ENCODE data around the gene PNRC1.
"Not testable (repeated sequence)": the region's sequence is repeated elsewhere in the genome, so short reads cannot be mapped to it uniquely, and the experiment has no call there.

Gene PNRC1

DNA sequence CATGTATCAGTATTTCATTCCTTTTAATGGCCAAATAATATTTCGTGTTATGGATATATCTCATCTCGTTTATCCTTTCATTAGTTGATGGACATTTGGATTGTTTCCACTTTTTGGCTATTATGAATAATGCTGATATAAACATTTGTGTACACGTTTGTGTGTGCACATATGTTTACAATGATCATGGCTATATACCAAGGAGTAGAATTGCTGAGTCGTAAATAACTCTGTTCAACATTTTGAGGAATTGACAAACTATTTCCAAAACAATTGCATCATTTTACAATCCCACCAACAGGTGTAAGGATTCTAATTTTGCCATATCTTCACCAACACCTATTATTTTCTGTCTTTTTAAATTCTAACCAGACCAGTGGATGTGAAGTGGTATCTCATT, 26.3 kb upstream of the PNRC1 start:
- DNase-seq (ENCODE audit: low read depth): no peak
- no peak overlapping the region for H3K4me3 ChIP-seq (ENCODE audit: low read depth, low read length)

DNA sequence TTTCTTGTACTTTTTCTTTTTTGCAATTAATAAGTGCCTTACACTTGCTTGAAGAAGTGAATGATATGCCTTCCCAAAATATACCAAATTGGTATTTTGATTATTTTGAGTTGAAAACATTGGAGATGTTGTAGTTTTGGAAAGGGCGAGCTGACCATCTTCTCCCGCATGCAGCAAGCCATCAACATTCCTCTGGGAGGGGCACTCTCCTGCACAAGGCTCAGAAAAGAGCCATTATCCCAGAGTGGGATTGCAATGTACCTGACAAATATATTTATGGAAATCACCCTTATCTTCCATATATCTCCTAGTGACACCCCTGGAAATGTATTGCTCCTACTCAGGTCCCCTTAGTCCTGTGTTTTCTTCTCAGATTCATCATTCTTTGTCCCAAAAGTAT, 22.8 kb upstream of the PNRC1 start:
- DNase-seq (ENCODE audit: low read depth): no peak
- no peak overlapping the region for H3K4me3 ChIP-seq (ENCODE audit: low read depth, low read length)

- no peak overlapping the region for H3K4me3 ChIP-seq (ENCODE audit: low read depth, low read length)
- no peak for DNase-seq (ENCODE audit: low read depth)
Measured at GRCh38 chr6:89058627-89059026, 21.9 kb upstream of the PNRC1 start.

- no peak for DNase-seq (ENCODE audit: low read depth)
Measured at GRCh38 chr6:89059227-89059626, 21.3 kb upstream of the PNRC1 start.

GRCh38 chr6:89063881-89064280, 16.7 kb upstream of the PNRC1 start:
- no peak for DNase-seq (ENCODE audit: low read depth)
- no peak overlapping the region for H3K4me3 ChIP-seq (ENCODE audit: low read depth, low read length)

More at GRCh38 chr6:89059227-89059626, 21.3 kb upstream of the PNRC1 start:
- no peak overlapping the region for H3K4me3 ChIP-seq (ENCODE audit: low read depth, low read length)

DNA sequence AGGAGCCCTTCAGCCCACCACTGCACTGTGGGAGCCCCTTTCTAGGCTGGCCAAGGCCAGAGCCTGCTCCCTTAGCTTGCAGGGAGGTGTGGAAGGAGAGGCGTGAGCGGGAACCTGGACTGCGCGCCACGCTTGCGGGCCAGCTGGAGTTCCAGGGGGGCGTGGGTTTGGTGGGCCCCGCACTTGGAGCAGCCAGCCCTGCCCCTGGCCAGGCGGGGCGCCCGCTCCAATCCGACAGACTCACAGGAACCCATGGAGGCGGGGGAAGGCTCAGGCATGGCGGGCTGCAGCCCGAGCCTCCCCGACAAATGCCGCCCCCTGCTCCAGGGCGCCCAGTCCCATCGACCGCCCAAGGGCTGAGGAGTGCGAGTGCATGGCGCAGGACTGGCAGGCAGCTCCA, 15.6 kb upstream of the PNRC1 start:
- not testable (repeated sequence) for H3K4me3 ChIP-seq (ENCODE audit: low read depth, low read length); DNase-seq (ENCODE audit: low read depth)

DNA sequence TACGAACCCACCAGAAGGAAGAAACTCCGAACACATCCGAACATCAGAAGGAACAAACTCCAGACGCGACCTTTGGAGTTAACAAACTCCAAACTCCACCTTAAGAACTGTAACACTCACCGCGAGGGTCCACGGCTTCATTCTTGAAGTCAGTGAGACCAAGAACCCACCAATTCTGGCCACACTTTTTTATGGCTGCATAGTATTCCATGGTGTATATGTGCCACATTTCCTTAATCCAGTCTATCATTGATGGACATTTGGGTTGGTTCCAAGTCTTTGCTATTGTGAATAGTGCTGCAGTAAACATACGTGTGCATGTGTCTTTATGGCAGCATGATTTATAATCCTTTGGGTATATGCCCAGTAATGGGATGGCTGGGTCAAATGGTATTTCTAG, 14.4 kb upstream of the PNRC1 start:
- DNase-seq (ENCODE audit: low read depth); H3K4me3 ChIP-seq (ENCODE audit: low read depth, low read length): not testable (repeated sequence)

DNA sequence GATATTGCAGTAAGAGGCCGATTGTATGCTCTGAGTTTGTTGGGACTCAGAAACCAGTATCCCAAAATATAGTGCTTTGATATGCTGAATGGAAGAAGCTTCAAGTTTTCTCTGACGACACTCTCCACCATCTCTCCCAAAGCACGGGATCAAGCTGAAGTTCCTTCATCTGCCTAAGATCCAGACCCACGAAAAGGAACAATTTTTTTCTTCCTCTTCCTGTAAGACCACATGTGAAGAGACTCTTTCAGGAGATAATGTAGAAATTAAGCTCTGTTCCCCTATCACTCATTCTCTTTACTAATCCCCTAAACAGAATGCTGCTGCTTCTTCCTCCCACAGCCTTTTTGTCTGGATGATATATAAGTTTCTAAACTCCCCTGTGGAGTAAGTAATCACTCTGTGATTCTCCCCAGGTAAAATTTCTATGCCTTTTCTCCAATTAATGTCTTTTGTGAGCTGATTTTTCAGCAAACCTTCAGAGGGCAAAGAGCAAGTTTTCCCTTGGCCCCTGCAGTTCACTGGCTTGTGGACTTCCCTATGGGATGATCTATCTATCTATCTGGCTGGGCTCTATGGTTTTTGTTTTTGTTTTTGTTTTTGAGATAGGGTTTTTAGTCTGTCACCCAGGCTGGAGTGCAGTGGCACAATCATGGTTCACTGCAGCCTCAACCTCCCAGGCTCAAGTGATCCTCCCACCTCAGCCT, 13.5 kb upstream of the PNRC1 start:
- no peak overlapping the region for H3K4me3 ChIP-seq (ENCODE audit: low read depth, low read length)
- no peak for DNase-seq (ENCODE audit: low read depth)

DNA sequence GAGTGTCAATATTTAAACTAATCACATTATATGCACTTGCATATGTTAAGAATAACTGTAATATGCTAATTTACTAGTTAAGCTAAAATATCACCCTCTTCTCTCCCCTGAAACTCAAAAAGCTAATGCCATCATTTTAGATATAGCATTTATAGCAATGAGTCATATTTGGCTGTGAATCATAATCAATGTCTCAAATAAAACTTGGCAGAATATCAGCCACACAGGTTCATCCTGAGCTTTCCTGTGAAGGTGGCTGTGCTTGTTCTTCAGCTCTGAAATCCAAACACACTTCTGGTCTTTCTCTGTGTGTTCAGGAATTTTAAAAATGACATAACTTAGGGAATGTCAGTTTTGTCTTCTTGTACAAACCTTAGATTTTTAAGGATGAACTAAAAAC, 12.8 kb upstream of the PNRC1 start:
- no peak overlapping the region for H3K4me3 ChIP-seq (ENCODE audit: low read depth, low read length)
- no peak for DNase-seq (ENCODE audit: low read depth)

GRCh38 chr6:89068695-89069094, 11.9 kb upstream of the PNRC1 start:
- DNase-seq (ENCODE audit: low read depth): no peak
- no peak overlapping the region for H3K4me3 ChIP-seq (ENCODE audit: low read depth, low read length)

GRCh38 chr6:89069536-89070163, 10.9 kb upstream of the PNRC1 start:
- DNase-seq (ENCODE audit: low read depth): no peak
- H3K4me3 ChIP-seq (ENCODE audit: low read depth, low read length): no peak overlapping the region

GRCh38 chr6:89071036-89071435, 9.5 kb upstream of the PNRC1 start:
- no peak for DNase-seq (ENCODE audit: low read depth)

GRCh38 chr6:89073014-89073620, 7.4 kb upstream of the PNRC1 start:
- DNase-seq (ENCODE audit: low read depth): no peak
- H3K4me3 ChIP-seq (ENCODE audit: low read depth, low read length): no peak overlapping the region

More at GRCh38 chr6:89071036-89071435, 9.5 kb upstream of the PNRC1 start:
- no peak overlapping the region for H3K4me3 ChIP-seq (ENCODE audit: low read depth, low read length)

DNA sequence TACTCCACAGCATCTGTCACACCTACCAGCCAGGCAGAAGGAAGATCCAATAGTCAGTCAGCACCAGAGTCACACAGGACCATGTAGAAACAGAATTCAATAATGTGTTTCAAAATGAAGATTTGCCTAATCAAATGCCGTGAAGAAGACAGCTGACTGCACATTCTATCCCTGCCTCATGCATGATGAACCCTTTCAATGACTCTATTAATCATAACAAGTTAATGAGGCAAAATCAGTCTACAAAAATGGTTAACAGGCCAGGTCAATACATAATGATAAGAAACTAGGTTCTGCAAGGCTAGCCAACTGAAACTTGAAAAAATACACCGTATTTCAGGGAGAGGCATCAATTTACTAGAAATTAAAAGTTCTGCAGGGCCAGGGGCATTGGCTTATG, 6.7 kb upstream of the PNRC1 start:
- DNase-seq (ENCODE audit: low read depth): no peak
- no peak overlapping the region for H3K4me3 ChIP-seq (ENCODE audit: low read depth, low read length)

DNA sequence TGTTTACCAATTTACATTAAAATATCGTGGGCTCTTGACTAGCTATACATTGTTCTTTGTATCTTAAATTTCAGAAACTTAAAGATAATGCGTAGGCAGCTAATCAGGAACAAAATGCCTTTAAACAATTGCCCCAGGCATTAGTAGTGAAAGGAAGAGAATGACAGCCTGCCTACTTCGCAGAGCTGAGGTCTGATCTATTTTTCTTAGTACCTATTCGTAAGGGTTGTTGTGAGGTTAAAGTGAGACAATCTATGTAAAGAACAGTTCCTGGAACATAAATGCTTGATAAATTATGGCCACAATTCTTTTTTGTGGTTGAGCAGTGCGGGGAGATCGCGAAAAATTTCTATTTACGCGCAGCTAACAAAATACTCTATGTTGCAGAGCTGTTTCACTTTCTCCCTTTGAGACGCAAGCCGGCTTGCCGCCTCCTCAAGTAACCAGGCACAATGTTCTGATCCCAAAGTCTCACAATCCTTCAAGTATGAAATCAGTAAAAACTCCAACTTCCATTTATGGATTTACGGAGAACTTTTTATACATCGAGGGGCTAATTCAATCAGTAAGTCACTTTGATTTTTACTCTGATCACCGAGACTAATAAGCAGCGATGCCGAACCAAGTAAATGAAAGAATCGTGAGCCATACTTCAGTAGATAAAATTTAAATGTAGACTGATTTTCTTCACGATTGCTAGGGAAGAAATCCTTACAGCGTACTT, 878 bp upstream of the PNRC1 start:
- peak overlapping the region; percentile 99 for H3K4me3 ChIP-seq (ENCODE audit: low read depth, low read length)
- peak; percentile 40 for DNase-seq (ENCODE audit: low read depth)

GRCh38 chr6:89081129-89081422, 525 bp downstream of the PNRC1 start:
- no peak for DNase-seq (ENCODE audit: low read depth)
- peak overlapping the region; percentile 99 for H3K4me3 ChIP-seq (ENCODE audit: low read depth, low read length)

GRCh38 chr6:89081423-89082322, 1.1 kb downstream of the PNRC1 start:
- peak; percentile 87 for DNase-seq (ENCODE audit: low read depth)
- peak overlapping the region; percentile 99 for H3K4me3 ChIP-seq (ENCODE audit: low read depth, low read length)

DNA sequence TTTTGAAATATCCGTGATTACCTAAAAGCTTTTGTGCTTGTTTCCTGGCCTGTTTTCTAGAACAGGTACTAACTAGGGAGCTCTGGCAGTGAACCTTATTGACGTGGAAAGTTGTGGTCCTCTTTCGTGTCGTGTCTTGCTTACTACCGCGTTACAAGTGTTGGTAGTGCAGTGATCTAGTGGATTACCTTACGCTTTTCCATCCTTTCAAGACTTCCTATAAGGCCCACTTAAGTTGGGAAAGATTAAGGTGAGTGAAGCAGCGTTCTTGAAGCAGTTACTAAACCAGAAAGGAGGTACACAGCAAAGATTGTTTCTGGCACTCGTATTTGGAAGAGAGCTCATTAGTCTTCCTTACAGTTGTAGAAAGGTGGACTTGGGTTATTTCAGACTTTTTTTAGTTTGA, 1.9 kb downstream of the PNRC1 start:
- no peak for DNase-seq (ENCODE audit: low read depth)
- H3K4me3 ChIP-seq (ENCODE audit: low read depth, low read length): peak overlapping the region; percentile 99

DNA sequence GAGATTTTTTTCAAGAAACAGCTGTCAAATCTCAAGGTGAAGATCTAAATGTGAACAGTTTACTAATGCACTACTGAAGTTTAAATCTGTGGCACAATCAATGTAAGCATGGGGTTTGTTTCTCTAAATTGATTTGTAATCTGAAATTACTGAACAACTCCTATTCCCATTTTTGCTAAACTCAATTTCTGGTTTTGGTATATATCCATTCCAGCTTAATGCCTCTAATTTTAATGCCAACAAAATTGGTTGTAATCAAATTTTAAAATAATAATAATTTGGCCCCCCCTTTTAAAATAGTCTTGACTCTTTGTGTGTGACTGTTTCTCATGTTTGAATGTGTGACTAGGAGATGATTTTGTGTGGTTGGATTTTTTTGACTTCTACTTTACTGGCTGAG, 4.0 kb downstream of the PNRC1 start:
- peak overlapping the region; percentile 99 for H3K4me3 ChIP-seq (ENCODE audit: low read depth, low read length)
- no peak for DNase-seq (ENCODE audit: low read depth)
